Stimulated activated CD4-positive, alpha-beta T cell treated with anti-CD3 and anti-CD28 coated beads, TNF-alpha, amount 100 ng/mL, for 24 hours (primary cell): Measurements from ENCODE around the gene GREB1.

Experiments
- DNase-seq, 3 experiments: peaks; one replicate each; pipeline ENCODE4 v3.0.0-alpha.2; 2020; ENCODE audit warnings: low read depth in 3 of 3

The GREB1 gene

GRCh38 chr2:11578986-11579774 lies 45.3 kb downstream of the GREB1 start:
- no peak for DNase-seq

- no peak for DNase-seq
Measured at GRCh38 chr2:11579867-11580659, 46.2 kb downstream of the GREB1 start.

- no peak for DNase-seq
Measured at GRCh38 chr2:11580697-11581096, 46.9 kb downstream of the GREB1 start.

GRCh38 chr2:11581124-11581796 lies 47.4 kb downstream of the GREB1 start:
- no peak for DNase-seq

GRCh38 chr2:11581797-11582611 lies 48.2 kb downstream of the GREB1 start:
- no peak for DNase-seq

GRCh38 chr2:11582612-11582861 lies 48.7 kb downstream of the GREB1 start:
- DNase-seq, result no peak

- DNase-seq, result peak; percentile 14 to 65 (median 29)
Measured at GRCh38 chr2:11582862-11583752, 49.3 kb downstream of the GREB1 start.

GRCh38 chr2:11583840-11584524 lies 50.1 kb downstream of the GREB1 start:
- peak; percentile 78 to 90 (median 89) for DNase-seq

GRCh38 chr2:11584525-11585056 lies 50.7 kb downstream of the GREB1 start:
- no peak for DNase-seq

- DNase-seq, result no peak
Measured at GRCh38 chr2:11585071-11585470, 51.2 kb downstream of the GREB1 start.

- no peak for DNase-seq
Measured at GRCh38 chr2:11588228-11589110, 54.6 kb downstream of the GREB1 start.

- DNase-seq, result no peak
Measured at GRCh38 chr2:11589316-11589940, 55.6 kb downstream of the GREB1 start.

- no peak for DNase-seq
Measured at GRCh38 chr2:11590193-11590592, 56.3 kb downstream of the GREB1 start.

- DNase-seq, result no peak
Measured at GRCh38 chr2:11591091-11591490, 57.2 kb downstream of the GREB1 start.

GRCh38 chr2:11592671-11593574 lies 59.1 kb downstream of the GREB1 start:
- DNase-seq, result no peak

GRCh38 chr2:11596801-11597200 lies 63.0 kb downstream of the GREB1 start:
- no peak for DNase-seq

- no peak for DNase-seq
Measured at GRCh38 chr2:11597538-11598225, 63.8 kb downstream of the GREB1 start.
